ENCODE data around the gene DCAF10.

Gene DCAF10

GRCh38 chr9:37778534-37778933 is 22.1 kb upstream of the DCAF10 start:
- no peak overlapping the region for H3K4me3 ChIP-seq (ENCODE audit: low read depth, low read length)
- TF ChIP-seq, protein P1, sequence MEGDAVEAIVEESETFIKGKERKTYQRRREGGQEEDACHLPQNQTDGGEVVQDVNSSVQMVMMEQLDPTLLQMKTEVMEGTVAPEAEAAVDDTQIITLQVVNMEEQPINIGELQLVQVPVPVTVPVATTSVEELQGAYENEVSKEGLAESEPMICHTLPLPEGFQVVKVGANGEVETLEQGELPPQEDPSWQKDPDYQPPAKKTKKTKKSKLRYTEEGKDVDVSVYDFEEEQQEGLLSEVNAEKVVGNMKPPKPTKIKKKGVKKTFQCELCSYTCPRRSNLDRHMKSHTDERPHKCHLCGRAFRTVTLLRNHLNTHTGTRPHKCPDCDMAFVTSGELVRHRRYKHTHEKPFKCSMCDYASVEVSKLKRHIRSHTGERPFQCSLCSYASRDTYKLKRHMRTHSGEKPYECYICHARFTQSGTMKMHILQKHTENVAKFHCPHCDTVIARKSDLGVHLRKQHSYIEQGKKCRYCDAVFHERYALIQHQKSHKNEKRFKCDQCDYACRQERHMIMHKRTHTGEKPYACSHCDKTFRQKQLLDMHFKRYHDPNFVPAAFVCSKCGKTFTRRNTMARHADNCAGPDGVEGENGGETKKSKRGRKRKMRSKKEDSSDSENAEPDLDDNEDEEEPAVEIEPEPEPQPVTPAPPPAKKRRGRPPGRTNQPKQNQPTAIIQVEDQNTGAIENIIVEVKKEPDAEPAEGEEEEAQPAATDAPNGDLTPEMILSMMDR (IDR thresholded peaks at IDR 0.05; ENCODE audit: borderline replicate concordance, insufficient read depth, low read depth, low read length) = no peak

GRCh38 chr9:37784291-37784615 is 16.3 kb upstream of the DCAF10 start:
- TF ChIP-seq, protein P1 (IDR thresholded peaks at IDR 0.05; ENCODE audit: borderline replicate concordance, insufficient read depth, low read depth, low read length) = no peak
- peak overlapping the region; percentile 82 for H3K4me3 ChIP-seq (ENCODE audit: low read depth, low read length)

DNA sequence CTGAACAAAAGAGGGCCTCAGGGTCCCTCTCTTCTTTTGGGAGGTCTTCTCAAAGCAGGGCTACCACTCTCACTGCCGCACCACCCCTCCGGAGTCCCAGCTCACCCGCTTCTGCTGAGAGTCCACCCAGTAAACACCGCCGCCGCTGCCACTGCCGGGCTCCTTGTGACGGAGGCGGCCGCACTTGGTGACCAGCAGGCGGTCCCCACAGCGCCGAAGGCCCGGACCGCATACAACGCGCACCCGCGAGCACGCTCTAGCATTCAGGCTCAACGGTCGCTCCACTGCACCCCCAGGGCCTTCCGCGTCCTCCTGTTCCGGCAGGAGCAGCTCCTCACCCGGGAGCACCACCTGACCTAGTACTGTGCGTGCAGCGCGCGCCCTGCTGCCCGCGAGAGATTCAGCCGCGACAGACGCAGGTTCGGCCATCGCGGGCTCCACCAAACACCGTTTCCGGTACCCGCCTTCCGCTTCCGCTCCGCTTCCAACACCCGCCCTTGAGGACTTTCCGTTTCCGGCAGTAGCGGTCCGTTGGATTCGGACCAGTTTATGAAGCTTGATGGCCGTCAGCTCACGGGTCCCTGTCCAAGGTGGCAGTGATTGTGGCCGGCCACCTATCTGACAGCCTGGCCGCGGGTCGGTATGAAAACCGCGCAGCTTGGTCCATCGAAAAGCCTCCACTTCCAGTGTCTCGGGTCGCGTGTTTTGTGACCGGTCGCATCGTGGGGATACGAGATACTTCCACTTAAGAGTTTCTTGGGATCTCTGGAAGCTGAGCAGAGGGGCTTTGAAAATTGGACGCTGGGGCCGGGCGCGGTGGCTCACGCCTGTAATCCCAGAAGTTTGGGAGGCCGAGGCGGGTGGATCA is 15.7 kb upstream of the DCAF10 start, which contains the start of gene EXOSC3:
Gene EXOSC3, minus strand, starts transcription at position 449 of the 868 bp plus-strand sequence. Its CDS starts 20 bp downstream, at position 429.
- TF ChIP-seq, protein P1 (IDR thresholded peaks at IDR 0.05; ENCODE audit: borderline replicate concordance, insufficient read depth, low read depth, low read length) = peak; percentile 23; the same call in 1 of the 2 replicates
- H3K4me3 ChIP-seq (ENCODE audit: low read depth, low read length) = peak within 1 kb of the TSS; percentile 82

GRCh38 chr9:37787059-37787458 is 13.5 kb upstream of the DCAF10 start:
- no peak overlapping the region for H3K4me3 ChIP-seq (ENCODE audit: low read depth, low read length)
- TF ChIP-seq, protein P1 (IDR thresholded peaks at IDR 0.05; ENCODE audit: borderline replicate concordance, insufficient read depth, low read depth, low read length) = no peak

DNA sequence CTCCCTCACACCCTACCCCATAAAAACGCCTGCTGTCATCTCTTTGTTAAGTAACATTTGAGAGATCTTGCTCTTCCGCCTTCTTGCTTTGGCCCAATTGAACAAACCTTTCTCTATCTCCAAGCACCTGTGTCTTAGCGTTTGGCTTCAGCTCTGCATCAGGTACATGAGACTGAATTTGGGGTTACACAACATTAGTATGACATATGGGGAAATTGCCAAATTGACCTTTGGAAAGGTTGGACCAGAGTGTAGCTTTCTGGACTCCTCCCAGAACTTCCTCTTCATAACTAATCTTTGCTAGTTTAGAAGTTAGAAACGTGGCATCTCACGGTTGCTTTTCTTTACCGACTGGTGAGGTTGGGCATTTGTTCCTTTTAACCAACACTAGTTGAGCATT is 12.3 kb upstream of the DCAF10 start:
- TF ChIP-seq, protein P1 (IDR thresholded peaks at IDR 0.05; ENCODE audit: borderline replicate concordance, insufficient read depth, low read depth, low read length) = no peak
- no peak overlapping the region for H3K4me3 ChIP-seq (ENCODE audit: low read depth, low read length)

- TF ChIP-seq, protein P1 (IDR thresholded peaks at IDR 0.05; ENCODE audit: borderline replicate concordance, insufficient read depth, low read depth, low read length) = no peak
- no peak overlapping the region for H3K4me3 ChIP-seq (ENCODE audit: low read depth, low read length)
Observed at GRCh38 chr9:37790096-37790495, 10.5 kb upstream of the DCAF10 start.

DNA sequence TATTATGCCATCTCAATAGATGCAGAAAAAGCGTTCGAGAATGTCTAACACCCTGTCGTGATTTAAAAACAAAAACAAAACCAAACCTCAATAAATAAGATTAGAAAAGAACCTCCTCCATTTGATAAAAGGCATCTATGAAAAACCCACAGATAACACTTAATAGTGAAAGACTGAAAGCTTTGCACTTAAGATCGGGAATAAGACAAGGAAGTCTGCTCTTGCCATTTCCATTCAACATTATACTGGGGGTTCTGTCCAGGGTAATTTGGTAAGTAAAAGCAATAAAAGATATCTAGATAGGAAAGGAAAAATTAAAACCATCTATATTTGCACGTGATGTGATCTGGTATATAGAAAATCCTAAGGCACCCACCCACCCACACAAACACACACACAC is 8.5 kb upstream of the DCAF10 start:
- H3K4me3 ChIP-seq (ENCODE audit: low read depth, low read length) = no peak overlapping the region
- TF ChIP-seq, protein P1 (IDR thresholded peaks at IDR 0.05; ENCODE audit: borderline replicate concordance, insufficient read depth, low read depth, low read length) = no peak
